ENCODE data around the gene SOX6.

Gene SOX6

GRCh38 chr11:16136792-16137390 is 219.5 kb downstream of the SOX6 start:
- DNase-seq: no peak

DNA sequence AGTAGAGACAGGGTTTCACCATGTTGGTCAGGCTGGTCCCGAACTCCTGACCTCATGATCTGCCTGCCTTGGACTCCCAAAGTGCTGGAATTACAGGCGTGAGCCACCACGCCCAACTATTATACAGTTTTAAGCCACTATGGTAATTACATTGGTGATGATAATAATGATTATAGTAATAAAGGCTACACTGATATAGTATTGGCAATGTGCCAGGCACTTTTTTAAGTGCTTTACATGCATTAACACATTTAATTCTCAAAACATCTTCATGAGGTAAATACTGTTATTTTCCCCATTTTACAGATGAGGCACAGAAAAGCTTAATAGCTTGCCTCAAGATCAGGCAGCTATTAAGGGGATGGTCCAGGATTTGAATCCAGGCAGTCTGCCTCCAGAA is 222.5 kb downstream of the SOX6 start:
- no peak for DNase-seq

DNA sequence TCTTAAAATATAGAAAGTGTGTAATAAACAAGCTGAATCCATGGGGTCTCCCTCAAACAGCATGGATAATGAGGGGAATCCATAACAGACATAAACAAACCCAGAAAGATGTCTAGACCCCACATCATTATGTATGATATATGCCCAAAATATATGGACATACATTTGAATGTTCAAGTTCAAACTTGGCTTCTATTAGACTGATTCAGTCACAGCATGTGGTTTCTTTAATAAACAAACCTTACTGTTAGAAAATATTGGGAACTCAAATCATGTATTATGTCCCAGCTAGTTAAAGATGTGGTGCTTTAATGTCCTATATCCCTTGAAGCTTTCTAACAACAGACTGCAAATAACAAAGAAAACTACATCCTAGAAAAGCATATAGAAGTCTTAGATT is 228.6 kb downstream of the SOX6 start:
- no peak for DNase-seq

DNA sequence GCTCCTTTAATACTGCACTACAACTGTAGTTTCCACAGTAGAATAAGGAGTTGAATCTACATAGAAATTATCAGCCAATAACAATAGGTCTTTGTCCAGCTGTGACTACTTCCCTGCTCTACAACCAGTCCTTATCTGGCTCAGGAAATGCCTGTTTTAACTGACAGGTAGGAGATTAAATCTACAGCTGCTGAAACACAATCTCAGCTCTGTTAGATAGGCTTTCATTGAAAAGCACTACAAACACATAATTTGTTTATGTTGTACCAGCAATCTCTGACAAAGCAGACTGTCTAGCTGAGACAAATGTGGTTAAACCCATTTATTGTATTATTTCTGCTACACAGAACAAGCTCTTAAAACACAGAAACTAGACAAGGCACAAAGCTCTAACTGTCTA is 230.0 kb downstream of the SOX6 start:
- peak; percentile 37 for DNase-seq

- no peak for DNase-seq
Measured at GRCh38 chr11:16125796-16126195, 230.6 kb downstream of the SOX6 start.

GRCh38 chr11:16124390-16124789 is 232.0 kb downstream of the SOX6 start:
- no peak for DNase-seq

- DNase-seq: no peak
Measured at GRCh38 chr11:16121853-16122252, 234.5 kb downstream of the SOX6 start.

DNA sequence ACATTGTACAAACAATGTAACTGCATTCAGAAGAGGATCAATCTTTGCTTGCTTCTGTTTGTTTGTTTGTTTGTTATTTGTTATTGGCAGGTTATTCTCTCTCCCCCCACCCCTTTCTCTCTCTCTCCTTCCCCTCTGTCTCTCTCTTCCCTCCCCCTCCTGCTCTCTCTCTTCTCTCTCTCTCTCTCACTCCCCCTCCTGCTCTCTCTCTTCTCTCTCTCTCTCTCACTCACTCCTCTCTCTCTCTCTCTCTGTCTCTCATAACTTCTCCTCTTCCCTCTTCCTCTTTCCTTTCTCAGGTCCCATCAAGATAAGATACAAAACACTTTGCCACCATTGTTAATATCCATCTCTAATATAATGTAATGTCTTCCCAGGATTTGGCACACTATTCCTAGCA is 236.3 kb downstream of the SOX6 start:
- DNase-seq: no peak

GRCh38 chr11:16117989-16118756 is 238.2 kb downstream of the SOX6 start:
- DNase-seq: no peak

- DNase-seq: no peak
Measured at GRCh38 chr11:16114978-16115871, 241.1 kb downstream of the SOX6 start.

DNA sequence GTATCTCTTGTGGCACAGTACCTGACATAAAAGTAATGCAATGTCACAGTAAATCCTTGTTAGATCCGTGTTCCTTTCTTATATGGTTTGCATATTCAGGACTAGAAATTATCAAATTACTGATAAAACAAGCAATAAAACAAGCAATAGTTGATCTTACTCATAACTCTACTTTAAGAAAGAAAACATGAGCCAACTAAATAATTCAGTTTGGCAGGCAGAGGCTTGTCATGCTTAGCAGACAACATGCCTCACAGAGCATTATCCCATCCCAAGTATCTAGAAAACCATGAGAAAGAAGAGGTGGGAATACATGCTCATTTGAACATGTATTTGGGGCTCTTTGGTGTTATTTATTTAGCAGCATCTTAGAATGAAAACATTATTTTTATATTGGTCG is 241.9 kb downstream of the SOX6 start:
- DNase-seq: no peak

GRCh38 chr11:16111690-16112089 is 244.7 kb downstream of the SOX6 start:
- DNase-seq: no peak

GRCh38 chr11:16110886-16111285 is 245.5 kb downstream of the SOX6 start:
- no peak for DNase-seq

- no peak for DNase-seq
Measured at GRCh38 chr11:16099343-16099900, 256.9 kb downstream of the SOX6 start.

GRCh38 chr11:16098526-16099205 is 257.7 kb downstream of the SOX6 start:
- no peak for DNase-seq

DNA sequence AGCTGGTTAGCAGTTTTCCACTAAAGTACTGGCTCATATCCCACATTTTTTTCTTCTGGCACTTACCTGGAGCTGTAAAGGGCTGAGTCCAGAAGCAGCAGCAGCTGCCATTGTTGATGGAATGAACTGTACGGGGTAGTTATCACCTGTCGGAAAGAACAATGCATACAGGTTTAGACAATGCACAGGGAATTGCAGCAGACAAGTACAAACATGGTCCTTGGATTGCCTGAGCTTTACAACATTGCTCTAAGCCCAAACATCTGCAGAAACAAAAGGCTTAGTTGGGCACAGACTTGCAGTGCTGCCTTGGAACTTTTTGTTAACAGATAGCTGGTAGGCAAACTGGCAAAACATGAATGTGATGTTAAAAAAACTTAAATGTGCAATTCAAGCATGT is 258.8 kb downstream of the SOX6 start:
- peak; percentile 86 for DNase-seq

GRCh38 chr11:16096336-16096735 is 260.0 kb downstream of the SOX6 start:
- DNase-seq: no peak

GRCh38 chr11:16095756-16096155 is 260.6 kb downstream of the SOX6 start:
- DNase-seq: no peak

DNA sequence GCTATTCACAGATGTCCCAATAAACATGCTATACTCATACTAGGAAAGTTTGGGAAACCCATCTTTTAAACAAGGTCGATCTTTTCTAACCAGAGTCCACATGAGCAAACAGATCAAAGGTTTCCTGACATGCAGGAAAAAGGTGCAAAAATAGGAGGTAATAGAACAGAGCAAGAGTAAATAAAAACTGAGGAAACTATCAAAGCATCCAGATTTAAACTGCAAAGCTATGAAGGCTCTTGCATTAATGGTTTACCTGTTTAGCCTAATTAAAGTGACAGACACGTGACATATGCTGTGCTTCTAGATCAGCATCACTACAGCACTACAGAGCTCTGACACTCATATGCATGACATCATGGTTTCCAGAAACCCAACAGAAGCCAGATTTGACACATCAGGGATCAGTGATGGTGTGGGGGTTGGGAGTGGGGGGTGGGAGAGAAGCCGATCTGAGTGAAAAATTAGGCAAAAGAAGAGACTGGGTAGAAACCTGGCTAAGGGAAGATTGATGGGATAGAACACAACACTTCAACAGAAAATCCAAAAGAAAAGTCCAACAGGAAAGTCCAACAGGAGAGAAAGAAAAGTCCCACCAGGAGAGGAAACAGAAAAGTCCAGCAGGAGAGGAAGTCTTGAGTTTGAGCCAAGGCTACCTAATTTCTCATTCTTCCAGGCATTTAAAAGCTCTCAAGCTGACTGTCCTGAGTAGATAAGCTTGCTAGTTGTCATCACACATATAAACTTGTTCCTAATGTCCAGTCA is 262.3 kb downstream of the SOX6 start:
- no peak for DNase-seq

GRCh38 chr11:16091862-16092261 is 264.5 kb downstream of the SOX6 start:
- DNase-seq: no peak

- no peak for DNase-seq
Measured at GRCh38 chr11:16089481-16089880, 266.9 kb downstream of the SOX6 start.

GRCh38 chr11:16088774-16089173 is 267.6 kb downstream of the SOX6 start:
- DNase-seq: no peak
